ENCODE data around the gene KIR2DL1.
"Not testable (repeated sequence)": the region's sequence is repeated elsewhere in the genome, so short reads cannot be mapped to it uniquely, and the experiment has no call there.

DNA sequence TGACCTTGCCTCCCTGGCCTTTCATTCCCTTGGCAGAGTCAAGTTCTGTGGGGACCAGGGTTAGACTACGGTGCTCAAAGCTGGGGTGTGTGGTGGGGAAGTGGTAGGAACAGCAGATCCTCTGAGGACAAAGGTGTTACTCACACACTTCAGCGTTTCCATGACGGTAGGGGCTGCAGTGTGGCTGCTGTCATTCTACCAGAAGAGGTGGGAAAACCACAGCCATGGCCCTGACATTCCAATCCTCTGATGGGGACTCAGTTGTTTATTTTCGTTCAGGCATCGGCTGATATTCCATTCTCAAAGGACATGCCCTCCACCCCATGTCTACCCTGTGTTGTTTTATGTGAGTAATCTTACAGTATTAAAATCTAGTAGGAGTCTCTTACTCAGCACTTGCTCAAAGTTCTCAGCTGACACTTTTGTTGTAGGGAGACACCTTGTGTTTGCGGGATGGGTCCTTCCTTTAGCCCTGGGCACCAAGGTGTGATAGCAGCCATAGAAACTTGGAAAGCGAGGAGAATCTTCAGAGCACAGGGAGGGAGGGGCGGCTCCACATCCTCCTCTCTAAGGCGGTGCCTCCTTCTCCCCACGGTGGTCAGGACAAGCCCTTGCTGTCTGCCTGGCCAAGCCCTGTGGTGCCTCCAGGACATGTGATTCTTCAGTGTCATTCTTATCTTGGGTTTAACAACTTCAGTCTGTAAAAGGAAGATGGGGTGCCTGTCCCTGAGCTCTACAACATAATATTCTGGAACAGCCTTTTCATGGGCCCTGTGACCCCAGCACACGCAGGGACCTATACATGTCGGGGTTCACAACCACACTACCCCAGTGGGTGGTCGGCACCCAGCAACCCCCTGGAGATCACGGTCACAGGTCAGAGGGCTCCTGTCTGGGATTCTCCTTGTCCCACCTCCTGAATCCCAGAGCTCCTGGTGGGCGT, 1.7 kb downstream of the KIR2DL1 start:
- not testable (repeated sequence) for TF ChIP-seq TBL1XR1 (IDR thresholded peaks at IDR 0.05; ENCODE audit: low read depth, low read length); MEF2A (IDR thresholded peaks at IDR 0.05; ENCODE audit: insufficient read depth, low read depth, low read length); EGR1 (IDR thresholded peaks at IDR 0.05; ENCODE audit: borderline replicate concordance in 1 of 2, low read depth in 2 of 2, low read length in 2 of 2); SPI1 (IDR thresholded peaks at IDR 0.05; ENCODE audit: borderline replicate concordance, insufficient read depth, low read depth, low read length); MAX (IDR thresholded peaks at IDR 0.05; ENCODE audit: low read depth, low read length); POLR2A (IDR thresholded peaks at IDR 0.05; ENCODE audit: low read depth, low read length); E2F4 (IDR thresholded peaks at IDR 0.05; ENCODE audit: low read depth, low read length)
- TF ChIP-seq, protein P1, sequence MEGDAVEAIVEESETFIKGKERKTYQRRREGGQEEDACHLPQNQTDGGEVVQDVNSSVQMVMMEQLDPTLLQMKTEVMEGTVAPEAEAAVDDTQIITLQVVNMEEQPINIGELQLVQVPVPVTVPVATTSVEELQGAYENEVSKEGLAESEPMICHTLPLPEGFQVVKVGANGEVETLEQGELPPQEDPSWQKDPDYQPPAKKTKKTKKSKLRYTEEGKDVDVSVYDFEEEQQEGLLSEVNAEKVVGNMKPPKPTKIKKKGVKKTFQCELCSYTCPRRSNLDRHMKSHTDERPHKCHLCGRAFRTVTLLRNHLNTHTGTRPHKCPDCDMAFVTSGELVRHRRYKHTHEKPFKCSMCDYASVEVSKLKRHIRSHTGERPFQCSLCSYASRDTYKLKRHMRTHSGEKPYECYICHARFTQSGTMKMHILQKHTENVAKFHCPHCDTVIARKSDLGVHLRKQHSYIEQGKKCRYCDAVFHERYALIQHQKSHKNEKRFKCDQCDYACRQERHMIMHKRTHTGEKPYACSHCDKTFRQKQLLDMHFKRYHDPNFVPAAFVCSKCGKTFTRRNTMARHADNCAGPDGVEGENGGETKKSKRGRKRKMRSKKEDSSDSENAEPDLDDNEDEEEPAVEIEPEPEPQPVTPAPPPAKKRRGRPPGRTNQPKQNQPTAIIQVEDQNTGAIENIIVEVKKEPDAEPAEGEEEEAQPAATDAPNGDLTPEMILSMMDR (IDR thresholded peaks at IDR 0.05 in 2 of 3, conservative IDR thresholded peaks at IDR 0.05 in 1 of 3; ENCODE audit: control insufficient read depth in 2 of 3, extremely low read depth in 1 of 3, insufficient read depth in 1 of 3, low read depth in 3 of 3, low read length in 3 of 3): not testable (repeated sequence)
